Colon (tissue), 2 donors: ENCODE data around the gene RRP8.

Experiments used
- FAIRE-seq: peaks from 2 replicates; lab custom pipeline; 2012; peaks lifted over from hg19 to GRCh38; lab: Jason Lieb, UNC
- donor health status: control.
- donor health status: control.

The RRP8 gene

GRCh38 chr11:6603287-6604080, at the start of gene RRP8, which contains the start of gene ILK:
TSS of gene RRP8 (minus strand) at chr11:6603616. CDS start at chr11:6603502, 114 bp downstream.
TSS of gene ILK (plus strand) at chr11:6603774. CDS start at chr11:6604272, 498 bp downstream.
- no peak for FAIRE-seq

- FAIRE-seq: no peak
These were observed 49.7 kb upstream of the RRP8 start for GRCh38 chr11:6653097-6653496.

GRCh38 chr11:6652182-6652581, 48.8 kb upstream of the RRP8 start:
- FAIRE-seq: no peak

- no peak for FAIRE-seq
These were observed 47.6 kb upstream of the RRP8 start for GRCh38 chr11:6650980-6651379.

- FAIRE-seq: no peak
These were observed 46.7 kb upstream of the RRP8 start for GRCh38 chr11:6650104-6650503.

- no peak for FAIRE-seq
These were observed 45.1 kb upstream of the RRP8 start for GRCh38 chr11:6648501-6648900.

- no peak for FAIRE-seq
These were observed 44.4 kb upstream of the RRP8 start for GRCh38 chr11:6647836-6648235.

- FAIRE-seq: no peak
These were observed 43.7 kb upstream of the RRP8 start for GRCh38 chr11:6646918-6647679.

- no peak for FAIRE-seq
These were observed 43.1 kb upstream of the RRP8 start for GRCh38 chr11:6646576-6646917.

- no peak for FAIRE-seq
These were observed 42.7 kb upstream of the RRP8 start for GRCh38 chr11:6646071-6646470.

- no peak for FAIRE-seq
These were observed 39.5 kb upstream of the RRP8 start for GRCh38 chr11:6642957-6643356.

GRCh38 chr11:6640985-6641701, 37.7 kb upstream of the RRP8 start:
- FAIRE-seq: no peak

GRCh38 chr11:6640036-6640984, 36.9 kb upstream of the RRP8 start:
- no peak for FAIRE-seq

- no peak for FAIRE-seq
These were observed 35.0 kb upstream of the RRP8 start for GRCh38 chr11:6638429-6638828.

GRCh38 chr11:6637871-6638270, 34.5 kb upstream of the RRP8 start:
- FAIRE-seq: no peak

- FAIRE-seq: no peak
These were observed 33.1 kb upstream of the RRP8 start for GRCh38 chr11:6636480-6636879.

GRCh38 chr11:6635082-6635932, 31.9 kb upstream of the RRP8 start:
- FAIRE-seq: no peak

- FAIRE-seq: no peak
These were observed 31.1 kb upstream of the RRP8 start for GRCh38 chr11:6634534-6634933.

GRCh38 chr11:6633422-6634408, 30.3 kb upstream of the RRP8 start:
- no peak for FAIRE-seq
